Stomach (tissue), 4 donors: ENCODE data around the gene DIAPH2.

ENCODE experiments used
- EP300 ChIP-seq: sonication (generic); formaldehyde crosslinking; IDR thresholded peaks from one replicate; pipeline ENCODE4 v1.6.1; 2017; ENCODE audit warnings: antibody characterized with exemption
- TF ChIP-seq, protein P1 (sequence below), 7 experiments: fragments of 450-650 bp in 4 of 7; fragments of 200-600 bp in 3 of 7; sonication (generic) in 3 of 7; IDR thresholded peaks; one replicate each; pipeline ENCODE4 v1.5.1; 2016 to 2019; ENCODE audit warnings: antibody characterized with exemption in 7 of 7, control low read depth in 2 of 7, mild to moderate bottlenecking in 1 of 7

- TF ChIP-seq, protein P1, sequence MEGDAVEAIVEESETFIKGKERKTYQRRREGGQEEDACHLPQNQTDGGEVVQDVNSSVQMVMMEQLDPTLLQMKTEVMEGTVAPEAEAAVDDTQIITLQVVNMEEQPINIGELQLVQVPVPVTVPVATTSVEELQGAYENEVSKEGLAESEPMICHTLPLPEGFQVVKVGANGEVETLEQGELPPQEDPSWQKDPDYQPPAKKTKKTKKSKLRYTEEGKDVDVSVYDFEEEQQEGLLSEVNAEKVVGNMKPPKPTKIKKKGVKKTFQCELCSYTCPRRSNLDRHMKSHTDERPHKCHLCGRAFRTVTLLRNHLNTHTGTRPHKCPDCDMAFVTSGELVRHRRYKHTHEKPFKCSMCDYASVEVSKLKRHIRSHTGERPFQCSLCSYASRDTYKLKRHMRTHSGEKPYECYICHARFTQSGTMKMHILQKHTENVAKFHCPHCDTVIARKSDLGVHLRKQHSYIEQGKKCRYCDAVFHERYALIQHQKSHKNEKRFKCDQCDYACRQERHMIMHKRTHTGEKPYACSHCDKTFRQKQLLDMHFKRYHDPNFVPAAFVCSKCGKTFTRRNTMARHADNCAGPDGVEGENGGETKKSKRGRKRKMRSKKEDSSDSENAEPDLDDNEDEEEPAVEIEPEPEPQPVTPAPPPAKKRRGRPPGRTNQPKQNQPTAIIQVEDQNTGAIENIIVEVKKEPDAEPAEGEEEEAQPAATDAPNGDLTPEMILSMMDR (IDR thresholded peaks at IDR 0.05) = no peak
- no peak for TF ChIP-seq EP300
Observed at GRCh38 chrX:97363843-97364242, 679.2 kb downstream of the DIAPH2 start.
